Measurements from ENCODE around the gene CAMTA1. TPM values are rescaled to one million over a fixed set of nuclear protein-coding genes. Genes with fewer than 3 reads are reported as not detected.

The CAMTA1 gene
- total RNA-seq, 2 donors from 2014 or later: 100 to 102 TPM

GRCh38 chr1:7575041-7575400 lies 789.8 kb downstream of the CAMTA1 start:
- intact Hi-C loops (cut with DNase I): no loop called here
- peaks cover 15% of the 10 kb centered on the region for H3K4me1 ChIP-seq (replicated peaks)
- no peak for DNase-seq (ENCODE audit: low spot score)
- no peaks in the 10 kb centered on the region for H3K27me3 ChIP-seq (replicated peaks; ENCODE audit: insufficient read depth)
- WGBS: 94% methylated on average over 2 of the region's 2 CpGs
- TF ChIP-seq CTCF (IDR thresholded peaks at IDR 0.05) (no peak), POLR2A (IDR thresholded peaks at IDR 0.05) (no peak), POLR2AphosphoS5 (IDR thresholded peaks at IDR 0.05) (no peak)
- H3K36me3 ChIP-seq: no peaks in the 10 kb centered on the region
- no peak overlapping the region for H3K4me3 ChIP-seq
- H3K9me3 ChIP-seq: no peaks in the 10 kb centered on the region
- no peak overlapping the region for H3K27ac ChIP-seq

- TF ChIP-seq POLR2AphosphoS5 (IDR thresholded peaks at IDR 0.05) (no peak), POLR2A (IDR thresholded peaks at IDR 0.05) (no peak), CTCF (IDR thresholded peaks at IDR 0.05) (no peak)
- DNase-seq (ENCODE audit: low spot score): no peak
- Histone ChIP-seq H3K4me3 (no peak overlapping the region), H3K4me1 (replicated peaks) (peaks cover 15% of the 10 kb centered on the region), H3K9me3 (no peaks in the 10 kb centered on the region), H3K27ac (no peak overlapping the region), H3K27me3 (replicated peaks; ENCODE audit: insufficient read depth) (no peaks in the 10 kb centered on the region), H3K36me3 (no peaks in the 10 kb centered on the region)
- intact Hi-C loops (cut with DNase I): no loop called here
- 73% methylated on average over 14 of the region's 14 CpGs for WGBS
Observed at GRCh38 chr1:7576946-7577657, 791.8 kb downstream of the CAMTA1 start.

GRCh38 chr1:7578206-7578605 lies 793.0 kb downstream of the CAMTA1 start:
- Histone ChIP-seq H3K36me3 (no peaks in the 10 kb centered on the region), H3K9me3 (no peaks in the 10 kb centered on the region), H3K4me3 (no peak overlapping the region), H3K27me3 (replicated peaks; ENCODE audit: insufficient read depth) (no peaks in the 10 kb centered on the region), H3K27ac (no peak overlapping the region), H3K4me1 (replicated peaks) (peaks cover 12% of the 10 kb centered on the region)
- intact Hi-C loops (cut with DNase I): no loop called here
- DNase-seq (ENCODE audit: low spot score): no peak
- no peak for TF ChIP-seq POLR2A (IDR thresholded peaks at IDR 0.05)
- TF ChIP-seq POLR2AphosphoS5 (IDR thresholded peaks at IDR 0.05): no peak
- no peak for TF ChIP-seq CTCF (IDR thresholded peaks at IDR 0.05)
- WGBS: 92% methylated on average over 15 of the region's 15 CpGs

- Histone ChIP-seq H3K27me3 (replicated peaks; ENCODE audit: insufficient read depth) (no peaks in the 10 kb centered on the region), H3K36me3 (no peaks in the 10 kb centered on the region), H3K4me1 (replicated peaks) (peaks cover 4% of the 10 kb centered on the region), H3K27ac (no peak overlapping the region), H3K4me3 (no peak overlapping the region), H3K9me3 (no peaks in the 10 kb centered on the region)
- DNase-seq (ENCODE audit: low spot score): no peak
- 90% methylated on average over 8 of the region's 8 CpGs for WGBS
- intact Hi-C loops (cut with DNase I): no loop called here
- TF ChIP-seq POLR2A (IDR thresholded peaks at IDR 0.05) (no peak), POLR2AphosphoS5 (IDR thresholded peaks at IDR 0.05) (no peak), CTCF (IDR thresholded peaks at IDR 0.05) (no peak)
Observed at GRCh38 chr1:7579016-7579415, 793.8 kb downstream of the CAMTA1 start.

All from prostate gland (tissue), 2 donors.